Neural progenitor cell (in vitro differentiated cells): ENCODE results near the gene CCDC149.

ENCODE experiments used
- EZH2 ChIP-seq: fragments of 200-600 bp; sonication (generic); IDR thresholded peaks from 2 replicates; pipeline ENCODE4 v1.6.1; 2017; ENCODE audit warnings: antibody characterized with exemption, mild to moderate bottlenecking, moderate library complexity
- TF ChIP-seq, protein P1 (sequence below): fragments of 200-600 bp; sonication (generic); IDR thresholded peaks from 2 replicates; pipeline ENCODE4 v1.5.1; 2017; ENCODE audit warnings: antibody characterized with exemption, mild to moderate bottlenecking

DNA sequence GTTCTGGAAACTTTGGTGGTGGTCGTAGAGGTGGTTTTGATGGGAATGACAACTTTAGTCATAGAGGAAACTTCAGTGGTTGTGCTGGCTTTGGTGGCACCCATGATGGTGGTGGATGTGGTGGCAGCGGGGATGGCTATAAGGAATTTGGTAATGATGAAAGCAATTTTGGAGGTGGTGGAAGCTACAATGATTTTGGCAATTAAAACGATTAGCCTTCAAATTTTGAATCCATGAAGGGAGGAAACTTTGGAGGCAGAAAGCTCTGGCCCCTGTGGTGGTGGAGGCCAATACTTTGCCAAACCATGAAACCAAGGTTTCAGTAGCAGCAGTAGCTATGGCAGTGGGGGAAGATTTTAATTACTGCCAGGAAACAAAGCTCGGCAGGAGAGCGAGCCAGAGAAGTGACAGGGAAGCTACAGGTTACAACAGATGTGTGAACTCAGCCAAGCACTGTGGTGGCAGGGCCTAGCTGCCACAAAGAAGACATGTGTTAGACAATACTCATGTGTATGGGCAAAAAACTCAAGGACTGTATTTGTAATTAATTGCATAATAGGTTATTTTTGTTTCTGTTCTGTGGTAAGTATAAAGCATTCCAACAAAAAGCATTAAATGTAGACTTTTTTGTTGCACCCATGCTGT lies 140.7 kb downstream of the CCDC149 start:
- TF ChIP-seq, protein P1, sequence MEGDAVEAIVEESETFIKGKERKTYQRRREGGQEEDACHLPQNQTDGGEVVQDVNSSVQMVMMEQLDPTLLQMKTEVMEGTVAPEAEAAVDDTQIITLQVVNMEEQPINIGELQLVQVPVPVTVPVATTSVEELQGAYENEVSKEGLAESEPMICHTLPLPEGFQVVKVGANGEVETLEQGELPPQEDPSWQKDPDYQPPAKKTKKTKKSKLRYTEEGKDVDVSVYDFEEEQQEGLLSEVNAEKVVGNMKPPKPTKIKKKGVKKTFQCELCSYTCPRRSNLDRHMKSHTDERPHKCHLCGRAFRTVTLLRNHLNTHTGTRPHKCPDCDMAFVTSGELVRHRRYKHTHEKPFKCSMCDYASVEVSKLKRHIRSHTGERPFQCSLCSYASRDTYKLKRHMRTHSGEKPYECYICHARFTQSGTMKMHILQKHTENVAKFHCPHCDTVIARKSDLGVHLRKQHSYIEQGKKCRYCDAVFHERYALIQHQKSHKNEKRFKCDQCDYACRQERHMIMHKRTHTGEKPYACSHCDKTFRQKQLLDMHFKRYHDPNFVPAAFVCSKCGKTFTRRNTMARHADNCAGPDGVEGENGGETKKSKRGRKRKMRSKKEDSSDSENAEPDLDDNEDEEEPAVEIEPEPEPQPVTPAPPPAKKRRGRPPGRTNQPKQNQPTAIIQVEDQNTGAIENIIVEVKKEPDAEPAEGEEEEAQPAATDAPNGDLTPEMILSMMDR, result no peak
- no peak for TF ChIP-seq EZH2
